Endodermal cell (in vitro differentiated cells): ENCODE data around the gene ANO6. TPM values are rescaled to one million over a fixed set of nuclear protein-coding genes. Genes with fewer than 3 reads are reported as not detected.

Source experiments
- DNase-seq: peaks from one replicate; pipeline ENCODE4 v3.0.0-alpha.2; 2017
- H3K27ac ChIP-seq: 2 replicates; pipeline ENCODE4 v1.5.1; 2013; ENCODE audit warnings: mild to moderate bottlenecking, low read depth, low read length, moderate library complexity
- H3K27me3 ChIP-seq: 2 replicates; pipeline ENCODE4 v1.6.1; 2013; ENCODE audit warnings: mild to moderate bottlenecking, low read length, moderate library complexity; ENCODE audit not compliant: insufficient read depth, control insufficient read depth, poor library complexity, severe bottlenecking
- H3K36me3 ChIP-seq: 2 replicates; pipeline ENCODE4 v1.7.0; 2013; ENCODE audit warnings: mild to moderate bottlenecking, low read length, moderate library complexity; ENCODE audit not compliant: control insufficient read depth, insufficient read depth
- H3K4me1 ChIP-seq: one replicate; pipeline ENCODE4 v1.7.0; 2013; ENCODE audit warnings: low read length; ENCODE audit not compliant: control insufficient read depth, insufficient read depth
- H3K4me3 ChIP-seq: 2 replicates; pipeline ENCODE4 v1.5.1; 2013; ENCODE audit warnings: mild to moderate bottlenecking, low read length, moderate library complexity
- H3K9ac ChIP-seq: 2 replicates; pipeline ENCODE4 v1.6.1; 2013; ENCODE audit warnings: mild to moderate bottlenecking, low read length, moderate library complexity; ENCODE audit not compliant: poor library complexity, severe bottlenecking; ENCODE audit errors: extremely low read depth
- H3K9me3 ChIP-seq: 2 replicates; pipeline ENCODE4 v1.6.1; 2013; ENCODE audit warnings: mild to moderate bottlenecking, low read length, moderate library complexity; ENCODE audit not compliant: control insufficient read depth
- H3K27ac Mint-ChIP-seq: 2 replicates; pipeline ENCODE4 v1.8.0; 2020; ENCODE audit warnings: mixed read lengths
- H3K27me3 Mint-ChIP-seq: 2 replicates; pipeline ENCODE4 v1.8.0; 2021; ENCODE audit warnings: mild to moderate bottlenecking, mixed read lengths; ENCODE audit not compliant: insufficient read depth
- H3K36me3 Mint-ChIP-seq: 2 replicates; pipeline ENCODE4 v1.8.0; 2020; ENCODE audit warnings: low read depth, mixed read lengths
- H3K4me1 Mint-ChIP-seq: 2 replicates; pipeline ENCODE4 v1.8.0; 2020; ENCODE audit warnings: mixed read lengths
- H3K4me3 Mint-ChIP-seq: 2 replicates; pipeline ENCODE4 v1.8.0; 2020; ENCODE audit warnings: mild to moderate bottlenecking, moderate library complexity, mixed read lengths
- H3K9me3 Mint-ChIP-seq: 2 replicates; pipeline ENCODE4 v1.8.0; 2020; ENCODE audit warnings: mild to moderate bottlenecking, mixed read lengths
- WGBS, 2 experiments: methylation state at CpG; one replicate each; pipeline versions ENCODE4 v1.1.5 to v1.1.7; 2013; ENCODE audit warnings: missing lambda C conversion rate in 2 of 2, mixed read lengths in 1 of 2; ENCODE audit not compliant: insufficient coverage in 1 of 2, insufficient read length in 1 of 2; 5-methylcytosine and 5-hydroxymethylcytosine counted together
- total RNA-seq, 2 donors: library from RNA; stranded (reverse); fragmentation: NEBNext Ultra II Directional in 1 of 2; extraction: Animal tissue kit (Norgen Biotek cat#: 25700) in 1 of 2; gene quantifications; 2 replicates in 1 of 2; 3 replicates in 1 of 2; pipeline ENCODE4 v1.2.1, GENCODE V29; 2021
- TF ChIP-seq, protein P1 (sequence below): fragments of 200-600 bp; sonication (generic); conservative IDR thresholded peaks from 2 replicates; pipeline ENCODE4 v1.5.0; 2021; ENCODE audit warnings: antibody characterized with exemption, mild to moderate bottlenecking

Gene ANO6
- total RNA-seq, 2 donors from 2014 or later = 53.5 to 55.2 TPM

- no peak overlapping the region for H3K27ac ChIP-seq
- Mint-ChIP-seq H3K36me3 (no peaks in the 10 kb centered on the region), H3K9me3 (no peaks in the 10 kb centered on the region), H3K4me3 (no peak overlapping the region), H3K4me1 (no peaks in the 10 kb centered on the region), H3K27me3 (no peaks in the 10 kb centered on the region), H3K27ac (no peak overlapping the region)
- H3K4me1 ChIP-seq = no peaks in the 10 kb centered on the region
- TF ChIP-seq, protein P1, sequence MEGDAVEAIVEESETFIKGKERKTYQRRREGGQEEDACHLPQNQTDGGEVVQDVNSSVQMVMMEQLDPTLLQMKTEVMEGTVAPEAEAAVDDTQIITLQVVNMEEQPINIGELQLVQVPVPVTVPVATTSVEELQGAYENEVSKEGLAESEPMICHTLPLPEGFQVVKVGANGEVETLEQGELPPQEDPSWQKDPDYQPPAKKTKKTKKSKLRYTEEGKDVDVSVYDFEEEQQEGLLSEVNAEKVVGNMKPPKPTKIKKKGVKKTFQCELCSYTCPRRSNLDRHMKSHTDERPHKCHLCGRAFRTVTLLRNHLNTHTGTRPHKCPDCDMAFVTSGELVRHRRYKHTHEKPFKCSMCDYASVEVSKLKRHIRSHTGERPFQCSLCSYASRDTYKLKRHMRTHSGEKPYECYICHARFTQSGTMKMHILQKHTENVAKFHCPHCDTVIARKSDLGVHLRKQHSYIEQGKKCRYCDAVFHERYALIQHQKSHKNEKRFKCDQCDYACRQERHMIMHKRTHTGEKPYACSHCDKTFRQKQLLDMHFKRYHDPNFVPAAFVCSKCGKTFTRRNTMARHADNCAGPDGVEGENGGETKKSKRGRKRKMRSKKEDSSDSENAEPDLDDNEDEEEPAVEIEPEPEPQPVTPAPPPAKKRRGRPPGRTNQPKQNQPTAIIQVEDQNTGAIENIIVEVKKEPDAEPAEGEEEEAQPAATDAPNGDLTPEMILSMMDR = no peak
- DNase-seq = no peak
- no peaks in the 10 kb centered on the region for H3K9me3 ChIP-seq
- no peaks in the 10 kb centered on the region for H3K36me3 ChIP-seq
- no peak overlapping the region for H3K9ac ChIP-seq
- WGBS, 2 experiments = 85 to 94% methylated on average over 7 to 9 of the region's 9 CpGs
- H3K4me3 ChIP-seq = no peak overlapping the region
- H3K27me3 ChIP-seq = no peaks in the 10 kb centered on the region
Observed at GRCh38 chr12:45208604-45209487, 7.0 kb upstream of the ANO6 start.

- WGBS, 2 experiments = 100% methylated on average over 1 to 2 of the region's 2 CpGs
- Histone ChIP-seq H3K36me3 (no peaks in the 10 kb centered on the region), H3K4me1 (no peaks in the 10 kb centered on the region), H3K9ac (no peak overlapping the region), H3K9me3 (no peaks in the 10 kb centered on the region), H3K27me3 (no peaks in the 10 kb centered on the region), H3K4me3 (no peak overlapping the region), H3K27ac (no peak overlapping the region)
- no peaks in the 10 kb centered on the region for H3K27me3 Mint-ChIP-seq
- no peak for DNase-seq
- H3K36me3 Mint-ChIP-seq = no peaks in the 10 kb centered on the region
- peaks cover 4% of the 10 kb centered on the region for H3K4me1 Mint-ChIP-seq
- no peak overlapping the region for H3K4me3 Mint-ChIP-seq
- no peak overlapping the region for H3K27ac Mint-ChIP-seq
- H3K9me3 Mint-ChIP-seq = no peaks in the 10 kb centered on the region
- TF ChIP-seq, protein P1 = no peak
Observed at GRCh38 chr12:45209784-45210183, 6.1 kb upstream of the ANO6 start.

DNA sequence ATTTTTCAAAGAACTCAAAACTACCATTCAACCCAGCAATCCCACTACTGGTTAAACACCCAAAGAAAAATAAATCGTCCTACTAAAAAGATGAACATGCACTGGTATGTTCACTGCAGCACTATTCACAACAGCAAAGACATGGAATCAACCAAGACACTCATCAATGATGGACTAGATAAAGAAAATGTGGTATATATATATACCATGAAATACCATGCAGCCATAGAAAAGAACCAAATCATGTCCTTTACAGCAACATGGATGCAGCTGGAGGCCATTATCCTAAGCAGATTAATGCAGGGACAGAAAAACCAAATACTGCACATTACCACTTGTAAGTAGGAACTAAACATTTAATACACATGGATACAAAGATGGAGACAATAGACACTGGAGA, 3.8 kb upstream of the ANO6 start:
- Histone ChIP-seq H3K4me3 (no peak overlapping the region), H3K4me1 (no peaks in the 10 kb centered on the region), H3K9me3 (no peaks in the 10 kb centered on the region), H3K27me3 (no peaks in the 10 kb centered on the region), H3K27ac (no peak overlapping the region), H3K36me3 (no peaks in the 10 kb centered on the region), H3K9ac (no peak overlapping the region)
- TF ChIP-seq, protein P1 = no peak
- Mint-ChIP-seq H3K9me3 (no peaks in the 10 kb centered on the region), H3K4me1 (peaks cover 6% of the 10 kb centered on the region), H3K36me3 (no peaks in the 10 kb centered on the region), H3K4me3 (no peak overlapping the region), H3K27ac (no peak overlapping the region), H3K27me3 (no peaks in the 10 kb centered on the region)
- DNase-seq = no peak
- 86% methylated on average over 1 of the region's 1 CpG; no CpG with 5 or more reads in 1 of the 2 experiments for WGBS, 2 experiments
